ENCODE data around the gene UBA52. TPM values are rescaled to one million over a fixed set of nuclear protein-coding genes. Genes with fewer than 3 reads are reported as not detected.
A peak's percentile ranks its signal among the peaks of the same experiment; 100 is the strongest.

The UBA52 gene
- total RNA-seq, 4 donors from 2014 or later = 371 to 644 (median 574) TPM

DNA sequence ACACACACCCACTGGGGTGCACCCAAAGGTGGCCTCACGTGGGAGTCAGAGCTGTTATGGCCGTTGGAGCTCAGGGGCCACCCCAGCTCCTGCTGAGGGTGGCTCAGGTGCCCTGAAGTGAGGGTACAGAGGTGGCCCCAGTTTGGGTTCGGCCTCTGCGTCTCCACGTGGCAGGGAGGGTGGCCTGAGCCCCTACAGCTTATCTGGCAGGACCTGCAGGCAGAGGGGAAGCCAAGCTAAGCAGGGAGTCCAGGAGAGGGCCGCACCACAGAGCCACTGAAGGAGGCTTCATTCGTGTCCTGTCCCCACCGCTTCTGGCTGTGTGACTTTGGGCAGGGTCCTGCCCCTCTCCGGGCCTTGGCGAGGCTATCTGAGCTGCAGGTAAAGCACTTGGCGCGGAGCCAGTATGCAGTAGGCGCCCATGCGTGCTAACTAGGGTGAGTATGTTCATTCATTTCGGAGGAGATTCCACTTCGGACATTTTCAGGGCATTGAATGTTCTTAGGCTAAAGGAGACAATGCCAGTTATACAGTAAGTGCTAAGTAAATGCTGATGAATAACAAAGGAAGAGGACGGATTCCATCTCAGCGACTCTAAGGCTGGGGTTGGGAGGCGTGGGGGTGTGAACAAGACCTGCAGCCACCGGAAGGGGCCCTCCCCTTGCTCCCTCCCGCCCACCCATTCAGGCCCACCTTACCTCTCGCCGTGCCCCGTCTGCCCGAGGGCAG is 21.9 kb downstream of the UBA52 start:
- Histone ChIP-seq H3K27ac (peak overlapping the region in 3 of 4 donors; percentile 40 to 67 (median 53)), H3K9me3 (no peaks in the 10 kb centered on the region), H3K27me3 (peaks cover 10% of the 10 kb centered on the region), H3K4me1 (peaks cover 2 to 48% (median 19%) of the 10 kb centered on the region in 3 donors), H3K36me3 (peaks cover 0 to 16% of the 10 kb centered on the region in 2 donors), H3K4me3 (peak overlapping the region in 1 of 2 donors; percentile 47)
- 0 to 8% methylated on average over 1 to 2 of the region's 25 CpGs for WGBS, 2 donors (ENCODE audit: low coverage in 1 of 2)
- no peak for ATAC-seq
- TF ChIP-seq EP300 (IDR thresholded peaks at IDR 0.05) (no peak), POLR2A (IDR thresholded peaks at IDR 0.05) (no peak), POLR2AphosphoS5 (IDR thresholded peaks at IDR 0.05) (no peak)
- TF ChIP-seq, protein P1, sequence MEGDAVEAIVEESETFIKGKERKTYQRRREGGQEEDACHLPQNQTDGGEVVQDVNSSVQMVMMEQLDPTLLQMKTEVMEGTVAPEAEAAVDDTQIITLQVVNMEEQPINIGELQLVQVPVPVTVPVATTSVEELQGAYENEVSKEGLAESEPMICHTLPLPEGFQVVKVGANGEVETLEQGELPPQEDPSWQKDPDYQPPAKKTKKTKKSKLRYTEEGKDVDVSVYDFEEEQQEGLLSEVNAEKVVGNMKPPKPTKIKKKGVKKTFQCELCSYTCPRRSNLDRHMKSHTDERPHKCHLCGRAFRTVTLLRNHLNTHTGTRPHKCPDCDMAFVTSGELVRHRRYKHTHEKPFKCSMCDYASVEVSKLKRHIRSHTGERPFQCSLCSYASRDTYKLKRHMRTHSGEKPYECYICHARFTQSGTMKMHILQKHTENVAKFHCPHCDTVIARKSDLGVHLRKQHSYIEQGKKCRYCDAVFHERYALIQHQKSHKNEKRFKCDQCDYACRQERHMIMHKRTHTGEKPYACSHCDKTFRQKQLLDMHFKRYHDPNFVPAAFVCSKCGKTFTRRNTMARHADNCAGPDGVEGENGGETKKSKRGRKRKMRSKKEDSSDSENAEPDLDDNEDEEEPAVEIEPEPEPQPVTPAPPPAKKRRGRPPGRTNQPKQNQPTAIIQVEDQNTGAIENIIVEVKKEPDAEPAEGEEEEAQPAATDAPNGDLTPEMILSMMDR (IDR thresholded peaks at IDR 0.05) = no peak

DNA sequence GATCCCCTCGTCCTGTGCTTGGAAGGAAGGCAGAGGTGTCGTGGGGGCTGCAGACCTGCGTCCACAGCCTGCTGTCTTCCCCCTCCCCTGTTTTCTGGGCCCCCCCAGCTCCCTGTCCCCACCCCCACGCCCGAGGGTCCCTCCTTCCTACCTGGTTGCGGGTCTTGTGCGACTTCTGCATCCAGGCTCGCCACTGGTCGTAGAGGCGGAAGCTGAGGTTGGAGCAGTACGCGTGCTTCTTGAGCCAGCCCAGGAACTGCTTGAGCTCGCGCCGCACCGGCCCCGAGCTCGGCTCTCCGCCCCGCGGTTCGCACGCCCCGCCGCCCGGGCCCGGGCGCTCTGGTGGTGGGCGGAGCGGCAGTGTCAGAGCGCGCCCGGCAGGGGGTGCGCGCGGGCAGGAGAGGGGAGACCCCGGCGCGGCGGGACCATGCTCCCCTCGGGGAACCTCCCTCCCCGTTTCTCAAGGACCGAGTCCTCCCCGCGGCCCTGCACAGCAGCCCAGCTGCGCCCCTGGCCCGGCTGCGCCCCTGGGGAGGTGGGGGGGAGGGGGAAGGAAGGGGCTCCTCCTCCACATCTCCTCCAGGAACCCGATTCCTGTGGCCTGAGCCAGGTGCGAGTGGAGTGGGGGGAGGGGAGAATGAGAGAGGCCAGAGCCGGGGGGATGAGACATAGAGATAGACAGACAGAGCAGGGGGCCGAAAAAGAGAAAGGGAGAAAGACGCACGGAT is 22.6 kb downstream of the UBA52 start:
- Histone ChIP-seq H3K36me3 (peaks cover 0 to 20% of the 10 kb centered on the region in 2 donors), H3K4me3 (peak overlapping the region in 1 of 2 donors; percentile 47), H3K27ac (peak overlapping the region in 3 of 4 donors; percentile 40 to 67 (median 53)), H3K9me3 (no peaks in the 10 kb centered on the region), H3K4me1 (peaks cover 2 to 41% (median 19%) of the 10 kb centered on the region in 3 donors), H3K27me3 (peaks cover 18% of the 10 kb centered on the region)
- WGBS, 2 donors (ENCODE audit: low coverage in 1 of 2) = 0% methylated on average over 1 to 4 of the region's 54 CpGs
- peak; percentile 85 for ATAC-seq
- TF ChIP-seq POLR2A (IDR thresholded peaks at IDR 0.05) (no peak), POLR2AphosphoS5 (IDR thresholded peaks at IDR 0.05) (no peak)
- TF ChIP-seq, protein P1 (IDR thresholded peaks at IDR 0.05) = peak in 3 of 4 experiments; percentile 94 to 95 (median 95)

GRCh38 chr19:18594824-18595373 is 23.2 kb downstream of the UBA52 start:
- Histone ChIP-seq H3K4me3 (peak overlapping the region in 1 of 2 donors; percentile 47), H3K36me3 (peaks cover 0 to 20% of the 10 kb centered on the region in 2 donors), H3K4me1 (peaks cover 2 to 35% (median 15%) of the 10 kb centered on the region in 3 donors), H3K9me3 (no peaks in the 10 kb centered on the region), H3K27ac (peak overlapping the region in 1 of 4 donors; percentile 67), H3K27me3 (peaks cover 24% of the 10 kb centered on the region)
- ATAC-seq = no peak
- 19 to 30% methylated on average over 2 to 13 of the region's 26 CpGs for WGBS, 2 donors (ENCODE audit: low coverage in 1 of 2)
- no peak for TF ChIP-seq POLR2AphosphoS5 (IDR thresholded peaks at IDR 0.05)
- TF ChIP-seq, protein P1 (IDR thresholded peaks at IDR 0.05) = no peak
- no peak for TF ChIP-seq POLR2A (IDR thresholded peaks at IDR 0.05)
- no peak for TF ChIP-seq EP300 (IDR thresholded peaks at IDR 0.05)

- H3K27ac ChIP-seq = no peak overlapping the region
- no peak for ATAC-seq
- H3K4me3 ChIP-seq = no peak overlapping the region
- WGBS, 2 donors (ENCODE audit: low coverage in 1 of 2) = 80% methylated on average over 1 of the region's 6 CpGs; no CpG with 5 or more reads in 1 of the 2 donors
- peaks cover 0 to 19% of the 10 kb centered on the region in 2 donors for H3K36me3 ChIP-seq
- no peak for TF ChIP-seq EP300 (IDR thresholded peaks at IDR 0.05)
- TF ChIP-seq POLR2AphosphoS5 (IDR thresholded peaks at IDR 0.05) = no peak
- TF ChIP-seq POLR2A (IDR thresholded peaks at IDR 0.05) = no peak
- TF ChIP-seq, protein P1 (IDR thresholded peaks at IDR 0.05) = no peak
- no peaks in the 10 kb centered on the region for H3K9me3 ChIP-seq
- peaks cover 30% of the 10 kb centered on the region for H3K27me3 ChIP-seq
- peaks cover 2 to 29% (median 14%) of the 10 kb centered on the region in 3 donors for H3K4me1 ChIP-seq
These were observed 23.8 kb downstream of the UBA52 start for GRCh38 chr19:18595475-18595874.

All from gastroesophageal sphincter (tissue), 4 donors.